Raji (cell line): ENCODE data around the gene BMPER.

Source experiments
- POLR2A ChIP-seq: IDR thresholded peaks from 2 replicates; pipeline ENCODE4 v1.6.1; 2011; ENCODE audit warnings: low read depth, low read length, control low read depth; ENCODE audit not compliant: insufficient read depth

The BMPER gene

GRCh38 chr7:33905389-33906032, at the start of gene BMPER:
Gene BMPER (plus strand): TSS chr7:33905539. CDS start chr7:33905614, 75 bp downstream.
- no peak for TF ChIP-seq POLR2A

- TF ChIP-seq POLR2A: no peak
These were observed 43.4 kb upstream of the BMPER start for GRCh38 chr7:33861947-33862346.

- no peak for TF ChIP-seq POLR2A
These were observed 42.2 kb upstream of the BMPER start for GRCh38 chr7:33862946-33863814.

GRCh38 chr7:33868166-33868565, 37.2 kb upstream of the BMPER start:
- no peak for TF ChIP-seq POLR2A

- TF ChIP-seq POLR2A: no peak
These were observed 36.2 kb upstream of the BMPER start for GRCh38 chr7:33869176-33869575.

GRCh38 chr7:33870120-33870519, 35.2 kb upstream of the BMPER start:
- TF ChIP-seq POLR2A: no peak

GRCh38 chr7:33872870-33873269, 32.5 kb upstream of the BMPER start:
- TF ChIP-seq POLR2A: no peak

- no peak for TF ChIP-seq POLR2A
These were observed 31.8 kb upstream of the BMPER start for GRCh38 chr7:33873518-33873917.

- TF ChIP-seq POLR2A: no peak
These were observed 31.2 kb upstream of the BMPER start for GRCh38 chr7:33873981-33874750.

GRCh38 chr7:33874943-33875342, 30.4 kb upstream of the BMPER start:
- no peak for TF ChIP-seq POLR2A

GRCh38 chr7:33876596-33877274, 28.6 kb upstream of the BMPER start:
- TF ChIP-seq POLR2A: no peak

GRCh38 chr7:33880787-33881186, 24.6 kb upstream of the BMPER start:
- TF ChIP-seq POLR2A: no peak

GRCh38 chr7:33881316-33881715, 24.0 kb upstream of the BMPER start:
- TF ChIP-seq POLR2A: no peak

GRCh38 chr7:33882040-33882837, 23.1 kb upstream of the BMPER start:
- TF ChIP-seq POLR2A: no peak
